PC-3 (cell line): ENCODE measurements around the gene TMEM255B. TPM values are rescaled to one million over a fixed set of nuclear protein-coding genes. Genes with fewer than 3 reads are reported as not detected.

Source experiments
- ATAC-seq: fragments of 200-7000 bp; cut with Tn5 transposase; 2 replicates; pipeline ENCODE4 v1.9.1; 2020; ENCODE audit warnings: mild to moderate bottlenecking, moderate library complexity
- BruUV-seq: library from RNA; stranded (reverse); fragments of 400-500 nt; replicated peaks from 2 replicates; lab custom pipeline; 2021; lab: Mats Ljungman, UMichigan
- CTCF ChIA-PET: fragments of 300-600 bp; sonication (Branson Sonifier 250); formaldehyde crosslinking; loops from one replicate; lab custom pipeline; 2022; ENCODE audit warnings: antibody characterized with exemption; lab: Charles Lee
- POLR2A ChIA-PET: fragments of 300-600 bp; sonication (Branson Sonifier 250); formaldehyde crosslinking; loops from one replicate; lab custom pipeline; 2022; ENCODE audit warnings: antibody characterized with exemption; ENCODE audit not compliant: unreplicated experiment; lab: Charles Lee
- DNase-seq: peaks from one replicate; pipeline ENCODE4 v3.0.0-alpha.2; 2015
- H2AFZ ChIP-seq: fragments of 300-600 bp; sonication (generic); 2 replicates; pipeline ENCODE4 v1.6.0; 2016; ENCODE audit warnings: antibody characterized with exemption, low read length
- H3F3A ChIP-seq: fragments of 300-600 bp; sonication (generic); one replicate; pipeline ENCODE4 v1.6.0; 2017; ENCODE audit warnings: antibody characterized with exemption, low read length, control low read depth, mild to moderate bottlenecking; ENCODE audit not compliant: unreplicated experiment
- H3K27ac ChIP-seq: fragments of 300-600 bp; sonication (generic); 2 replicates; pipeline ENCODE4 v1.5.1; 2016; ENCODE audit warnings: mild to moderate bottlenecking, low read length
- H3K27me3 ChIP-seq: fragments of 300-600 bp; sonication (generic); 2 replicates; pipeline ENCODE4 v1.6.1; 2016; ENCODE audit warnings: low read length, mixed read lengths
- H3K36me3 ChIP-seq: fragments of 300-600 bp; sonication (generic); 2 replicates; pipeline ENCODE4 v1.6.1; 2016; ENCODE audit warnings: low read depth, mixed run types, low read length, mixed read lengths
- H3K4me1 ChIP-seq: fragments of 300-600 bp; sonication (generic); 2 replicates; pipeline ENCODE4 v1.5.1; 2016; ENCODE audit warnings: low read length; ENCODE audit not compliant: insufficient read depth
- H3K4me2 ChIP-seq: fragments of 300-600 bp; sonication (generic); 2 replicates; pipeline ENCODE4 v1.6.0; 2016; ENCODE audit warnings: low read length
- H3K4me3 ChIP-seq: fragments of 300-600 bp; sonication (generic); 2 replicates; pipeline ENCODE4 v1.5.1; 2016; ENCODE audit warnings: mild to moderate bottlenecking, low read length, mixed read lengths
- H3K79me2 ChIP-seq: fragments of 300-600 bp; sonication (generic); 2 replicates; pipeline ENCODE4 v1.6.1; 2017; ENCODE audit warnings: low read length, mixed read lengths
- H3K9ac ChIP-seq: fragments of 300-600 bp; sonication (generic); 2 replicates; pipeline ENCODE4 v1.6.0; 2016; ENCODE audit warnings: mild to moderate bottlenecking, low read length
- H3K9me2 ChIP-seq: fragments of 300-600 bp; sonication (generic); replicated peaks from 2 replicates; pipeline ENCODE4 v1.6.1; 2016; ENCODE audit warnings: mixed run types, low read length, mixed read lengths
- H3K9me3 ChIP-seq: fragments of 300-600 bp; sonication (generic); 2 replicates; pipeline ENCODE4 v1.6.1; 2016; ENCODE audit warnings: low read length, mixed read lengths
- H4K20me1 ChIP-seq: fragments of 300-600 bp; sonication (generic); 2 replicates; pipeline ENCODE4 v1.6.1; 2016; ENCODE audit warnings: low read length, mixed read lengths
- EZH2 ChIP-seq: fragments of 300-600 bp; sonication (generic); IDR thresholded peaks from one replicate; pipeline ENCODE4 v1.6.1; 2017; ENCODE audit warnings: antibody characterized with exemption, mild to moderate bottlenecking, low read length; ENCODE audit not compliant: unreplicated experiment
- EZH2phosphoT487 ChIP-seq: fragments of 300-600 bp; sonication (generic); IDR thresholded peaks from 2 replicates; pipeline ENCODE4 v1.6.1; 2018; ENCODE audit warnings: mild to moderate bottlenecking, antibody characterized with exemption, low read length, borderline replicate concordance
- intact Hi-C: fragments of 100-400 bp; cut with micrococcal nuclease; formaldehyde crosslinking; loops from 2 replicates; pipeline ENCODE4 v1.9.0; 2023
- total RNA-seq: library from RNA; depleted of rRNA; stranded (reverse); fragments of >200 nt; gene quantifications from 2 replicates; pipeline ENCODE4 v1.2.3, GENCODE V29; 2014
- TF ChIP-seq, protein P1 (sequence below): fragments of 300-600 bp; sonication (generic); conservative IDR thresholded peaks from 2 replicates; pipeline ENCODE4 v1.5.1; 2017; ENCODE audit warnings: antibody characterized with exemption, low read depth, mild to moderate bottlenecking, low read length

Gene TMEM255B
- total RNA-seq, 1 experiment from 2014 or later: 26.9 TPM

- no peak for DNase-seq
- Histone ChIP-seq H3K27ac (no peak overlapping the region), H4K20me1 (no peaks in the 10 kb centered on the region), H3F3A (no peaks in the 10 kb centered on the region), H3K79me2 (peaks cover 80% of the 10 kb centered on the region), H3K36me3 (no peaks in the 10 kb centered on the region), H3K4me1 (peaks cover 17% of the 10 kb centered on the region), H2AFZ (no peak overlapping the region), H3K4me2 (no peak overlapping the region), H3K4me3 (no peak overlapping the region), H3K9ac (no peak overlapping the region), H3K9me3 (no peaks in the 10 kb centered on the region), H3K27me3 (no peaks in the 10 kb centered on the region), H3K9me2 (no peaks in the 10 kb centered on the region)
- ChIA-PET POLR2A (no interaction called here), CTCF (no interaction called here)
- TF ChIP-seq EZH2 (no peak), EZH2phosphoT487 (no peak)
- TF ChIP-seq, protein P1, sequence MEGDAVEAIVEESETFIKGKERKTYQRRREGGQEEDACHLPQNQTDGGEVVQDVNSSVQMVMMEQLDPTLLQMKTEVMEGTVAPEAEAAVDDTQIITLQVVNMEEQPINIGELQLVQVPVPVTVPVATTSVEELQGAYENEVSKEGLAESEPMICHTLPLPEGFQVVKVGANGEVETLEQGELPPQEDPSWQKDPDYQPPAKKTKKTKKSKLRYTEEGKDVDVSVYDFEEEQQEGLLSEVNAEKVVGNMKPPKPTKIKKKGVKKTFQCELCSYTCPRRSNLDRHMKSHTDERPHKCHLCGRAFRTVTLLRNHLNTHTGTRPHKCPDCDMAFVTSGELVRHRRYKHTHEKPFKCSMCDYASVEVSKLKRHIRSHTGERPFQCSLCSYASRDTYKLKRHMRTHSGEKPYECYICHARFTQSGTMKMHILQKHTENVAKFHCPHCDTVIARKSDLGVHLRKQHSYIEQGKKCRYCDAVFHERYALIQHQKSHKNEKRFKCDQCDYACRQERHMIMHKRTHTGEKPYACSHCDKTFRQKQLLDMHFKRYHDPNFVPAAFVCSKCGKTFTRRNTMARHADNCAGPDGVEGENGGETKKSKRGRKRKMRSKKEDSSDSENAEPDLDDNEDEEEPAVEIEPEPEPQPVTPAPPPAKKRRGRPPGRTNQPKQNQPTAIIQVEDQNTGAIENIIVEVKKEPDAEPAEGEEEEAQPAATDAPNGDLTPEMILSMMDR: no peak
- no peak; the same call in 1 of the 2 replicates for ATAC-seq
- intact Hi-C loops: no loop called here
- no TSS peak for BruUV-seq
Measured at GRCh38 chr13:113854238-113855011, 95.4 kb downstream of the TMEM255B start.

DNA sequence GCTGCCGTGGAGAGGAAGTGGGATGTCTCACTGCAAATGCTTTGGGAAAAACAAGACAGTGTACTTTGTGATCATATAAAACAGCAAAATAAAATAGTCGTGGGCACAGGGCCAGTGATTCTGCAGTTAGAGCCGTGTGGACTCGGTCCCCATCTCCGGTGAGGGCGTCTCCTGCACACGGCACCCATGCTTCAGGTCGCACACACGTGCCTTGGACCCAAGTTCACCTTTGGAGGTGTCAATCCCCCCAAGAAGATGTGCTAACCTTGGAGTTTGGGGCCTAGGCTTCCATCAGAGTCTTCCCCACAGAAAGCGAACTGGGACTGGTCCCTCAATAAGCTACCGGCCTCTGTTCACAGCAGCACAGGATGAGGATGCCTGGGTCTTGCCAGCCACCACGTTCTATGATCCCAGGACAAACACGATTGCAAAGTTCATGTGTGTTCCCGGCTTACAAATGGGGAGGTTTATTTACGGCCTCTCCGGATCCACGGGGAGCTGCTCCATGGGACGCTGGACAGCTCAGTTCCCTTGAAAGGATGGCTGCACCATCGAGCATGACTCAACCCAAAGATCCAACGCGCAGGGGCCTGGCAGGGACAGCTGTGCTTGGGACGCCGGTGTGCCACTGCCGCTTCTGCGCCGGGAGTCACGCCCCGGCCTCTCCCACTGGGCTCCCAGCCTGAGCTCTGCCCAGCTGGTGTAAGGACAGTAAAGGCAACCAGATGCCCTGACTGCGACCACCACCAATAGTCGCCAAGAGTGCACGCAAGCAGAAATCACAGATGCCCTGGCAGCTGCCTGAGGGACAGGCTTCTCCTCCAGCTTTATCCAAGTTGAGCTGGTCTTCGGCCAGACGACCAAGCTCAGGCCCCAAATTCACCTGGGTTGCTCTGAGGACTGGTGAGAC lies 96.2 kb downstream of the TMEM255B start:
- no peak; the same call in 1 of the 2 replicates for ATAC-seq
- POLR2A ChIA-PET: no interaction called here
- no peaks in the 10 kb centered on the region for H3K36me3 ChIP-seq
- peaks cover 84% of the 10 kb centered on the region for H3K79me2 ChIP-seq
- intact Hi-C loops: no loop called here
- TF ChIP-seq EZH2phosphoT487: no peak
- no peak for TF ChIP-seq EZH2
- TF ChIP-seq, protein P1: no peak
- H3K4me3 ChIP-seq: no peak overlapping the region
- no peak overlapping the region for H2AFZ ChIP-seq
- no peak overlapping the region for H3K9ac ChIP-seq
- H3K4me2 ChIP-seq: no peak overlapping the region
- BruUV-seq: no TSS peak
- CTCF ChIA-PET: no interaction called here
- H3K9me2 ChIP-seq: no peaks in the 10 kb centered on the region
- DNase-seq: no peak
- H3K27me3 ChIP-seq: no peaks in the 10 kb centered on the region
- peaks cover 9% of the 10 kb centered on the region for H3K4me1 ChIP-seq
- H3F3A ChIP-seq: no peaks in the 10 kb centered on the region
- no peaks in the 10 kb centered on the region for H3K9me3 ChIP-seq
- H3K27ac ChIP-seq: no peak overlapping the region
- no peaks in the 10 kb centered on the region for H4K20me1 ChIP-seq
